Duodenal mucosa (tissue), 2 donors: ENCODE data around the gene TMPRSS6.

ENCODE experiments used
- H3K27ac ChIP-seq: one replicate; pipeline ENCODE4 v1.7.0; 2013; ENCODE audit warnings: low read depth, low read length
- H3K27me3 ChIP-seq, 2 donors: one replicate each; pipeline ENCODE4 v1.7.0; 2013; ENCODE audit warnings: low read length in 2 of 2, control low read depth in 1 of 2; ENCODE audit not compliant: insufficient read depth in 2 of 2, control insufficient read depth in 1 of 2
- H3K36me3 ChIP-seq, 2 donors: one replicate each; pipeline ENCODE4 v1.7.0; 2013; ENCODE audit warnings: low read length in 2 of 2, control low read depth in 1 of 2; ENCODE audit not compliant: insufficient read depth in 2 of 2, control insufficient read depth in 1 of 2
- H3K4me1 ChIP-seq, 2 donors: one replicate each; pipeline ENCODE4 v1.7.0; 2013; ENCODE audit warnings: low read length in 2 of 2, control low read depth in 1 of 2; ENCODE audit not compliant: insufficient read depth in 2 of 2, control insufficient read depth in 1 of 2
- H3K4me3 ChIP-seq, 2 donors: one replicate each; pipeline ENCODE4 v1.7.0; 2013; ENCODE audit warnings: low read length in 2 of 2, low read depth in 1 of 2
- H3K9ac ChIP-seq, 2 donors: one replicate each; pipeline ENCODE4 v1.7.0; 2013; ENCODE audit warnings: low read length in 2 of 2, low read depth in 1 of 2
- H3K9me3 ChIP-seq, 2 donors: one replicate each; pipeline ENCODE4 v1.7.0; 2013; ENCODE audit warnings: low read length in 2 of 2, control low read depth in 1 of 2; ENCODE audit not compliant: control insufficient read depth in 1 of 2

The TMPRSS6 gene

DNA sequence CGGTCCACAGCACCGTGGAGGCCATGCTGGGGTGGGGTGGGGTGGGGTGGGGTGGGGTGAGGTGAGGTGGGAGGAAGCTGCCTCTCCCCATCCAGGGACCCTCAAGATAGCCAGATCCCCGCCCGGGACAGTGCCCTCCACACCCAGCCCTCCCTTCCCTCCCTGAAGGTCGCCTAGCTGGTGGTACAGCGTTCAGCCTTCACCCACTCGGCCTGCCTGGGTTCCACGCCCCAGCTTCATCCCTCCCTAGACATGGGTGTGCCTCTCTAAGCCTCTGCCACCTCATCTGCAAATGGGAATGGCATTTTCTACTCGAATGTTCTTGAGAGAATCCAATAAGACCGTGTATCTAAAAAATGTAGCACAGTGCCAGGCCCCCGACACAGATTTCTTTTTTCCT is 40.2 kb downstream of the TMPRSS6 start:
- Histone ChIP-seq H3K4me1 (peaks cover 0 to 3% of the 10 kb centered on the region in 2 donors), H3K9me3 (no peaks in the 10 kb centered on the region), H3K4me3 (no peak overlapping the region), H3K27me3 (peaks cover 13 to 15% of the 10 kb centered on the region in 2 donors), H3K36me3 (no peaks in the 10 kb centered on the region), H3K27ac (no peak overlapping the region), H3K9ac (no peak overlapping the region)

- H3K9me3 ChIP-seq: no peaks in the 10 kb centered on the region
- peaks cover 13 to 14% of the 10 kb centered on the region in 2 donors for H3K27me3 ChIP-seq
- H3K4me3 ChIP-seq: no peak overlapping the region
Measured at GRCh38 chr22:37068859-37069258, 40.7 kb downstream of the TMPRSS6 start.

GRCh38 chr22:37067428-37067827 is 42.1 kb downstream of the TMPRSS6 start:
- no peaks in the 10 kb centered on the region for H3K9me3 ChIP-seq
- H3K4me3 ChIP-seq: no peak overlapping the region
- H3K36me3 ChIP-seq: no peaks in the 10 kb centered on the region
- H3K4me1 ChIP-seq: peaks cover 8 to 11% of the 10 kb centered on the region in 2 donors
- H3K27ac ChIP-seq: no peak overlapping the region
- peaks cover 13 to 14% of the 10 kb centered on the region in 2 donors for H3K27me3 ChIP-seq
- H3K9ac ChIP-seq: no peak overlapping the region

More at GRCh38 chr22:37068859-37069258, 40.7 kb downstream of the TMPRSS6 start:
- Histone ChIP-seq H3K4me1 (peaks cover 0 to 3% of the 10 kb centered on the region in 2 donors), H3K36me3 (no peaks in the 10 kb centered on the region), H3K9ac (no peak overlapping the region), H3K27ac (no peak overlapping the region)

- peaks cover 8 to 14% of the 10 kb centered on the region in 2 donors for H3K4me1 ChIP-seq
- H3K4me3 ChIP-seq: no peak overlapping the region
- no peaks in the 10 kb centered on the region for H3K36me3 ChIP-seq
- peaks cover 13 to 14% of the 10 kb centered on the region in 2 donors for H3K27me3 ChIP-seq
- H3K9me3 ChIP-seq: no peaks in the 10 kb centered on the region
- no peak overlapping the region for H3K27ac ChIP-seq
- no peak overlapping the region for H3K9ac ChIP-seq
Measured at GRCh38 chr22:37065961-37066360, 43.6 kb downstream of the TMPRSS6 start.

- Histone ChIP-seq H3K4me3 (no peak overlapping the region), H3K36me3 (no peaks in the 10 kb centered on the region), H3K27me3 (peaks cover 13% of the 10 kb centered on the region in 2 donors), H3K27ac (no peak overlapping the region), H3K9me3 (no peaks in the 10 kb centered on the region), H3K4me1 (peaks cover 8 to 14% of the 10 kb centered on the region in 2 donors), H3K9ac (no peak overlapping the region)
Measured at GRCh38 chr22:37065180-37065579, 44.3 kb downstream of the TMPRSS6 start.

- H3K36me3 ChIP-seq: no peaks in the 10 kb centered on the region
- peaks cover 8 to 14% of the 10 kb centered on the region in 2 donors for H3K4me1 ChIP-seq
- H3K27ac ChIP-seq: no peak overlapping the region
- no peak overlapping the region for H3K9ac ChIP-seq
- H3K27me3 ChIP-seq: peaks cover 9 to 13% of the 10 kb centered on the region in 2 donors
- no peaks in the 10 kb centered on the region for H3K9me3 ChIP-seq
- H3K4me3 ChIP-seq: no peak overlapping the region
Measured at GRCh38 chr22:37064553-37064952, 45.0 kb downstream of the TMPRSS6 start.

GRCh38 chr22:37063431-37064420 is 45.8 kb downstream of the TMPRSS6 start:
- Histone ChIP-seq H3K27me3 (peaks cover 8 to 11% of the 10 kb centered on the region in 2 donors), H3K4me1 (peaks cover 8 to 13% of the 10 kb centered on the region in 2 donors), H3K9ac (no peak overlapping the region), H3K4me3 (no peak overlapping the region), H3K36me3 (no peaks in the 10 kb centered on the region), H3K27ac (no peak overlapping the region), H3K9me3 (no peaks in the 10 kb centered on the region)

GRCh38 chr22:37062702-37063381 is 46.7 kb downstream of the TMPRSS6 start:
- peaks cover 0 to 2% of the 10 kb centered on the region in 2 donors for H3K36me3 ChIP-seq
- no peak overlapping the region for H3K27ac ChIP-seq
- peak overlapping the region in 1 of 2 donors; percentile 4 for H3K9ac ChIP-seq

GRCh38 chr22:37062376-37062675 is 47.2 kb downstream of the TMPRSS6 start:
- Histone ChIP-seq H3K27me3 (peaks cover 0 to 3% of the 10 kb centered on the region in 2 donors), H3K27ac (no peak overlapping the region), H3K9me3 (no peaks in the 10 kb centered on the region), H3K4me1 (peaks cover 8 to 11% of the 10 kb centered on the region in 2 donors), H3K4me3 (no peak overlapping the region), H3K9ac (no peak overlapping the region), H3K36me3 (peaks cover 0 to 7% of the 10 kb centered on the region in 2 donors)

More at GRCh38 chr22:37062702-37063381, 46.7 kb downstream of the TMPRSS6 start:
- Histone ChIP-seq H3K4me3 (no peak overlapping the region), H3K4me1 (peaks cover 8 to 11% of the 10 kb centered on the region in 2 donors), H3K27me3 (peaks cover 2 to 3% of the 10 kb centered on the region in 2 donors), H3K9me3 (no peaks in the 10 kb centered on the region)
